Measurements from ENCODE around the gene SMG7. TPM values are rescaled to one million over a fixed set of nuclear protein-coding genes. Genes with fewer than 3 reads are reported as not detected.

The SMG7 gene
- total RNA-seq, 3 donors from 2014 or later (not counting 1 experiment from before 2014, with no cell fraction given): 56.5 to 78.5 (median 75.6) TPM

GRCh38 chr1:183578856-183579255 is 106.6 kb downstream of the SMG7 start:
- no peaks in the 10 kb centered on the region for H3K36me3 ChIP-seq (ENCODE audit: control insufficient read depth, insufficient read depth, low read length)
- no peak overlapping the region for H3K27ac ChIP-seq (ENCODE audit: low read length)
- Mint-ChIP-seq H3K9me3 (no peaks in the 10 kb centered on the region), H3K4me3 (no peak overlapping the region), H3K36me3 (no peaks in the 10 kb centered on the region), H3K4me1 (peaks cover 10% of the 10 kb centered on the region in 2 donors), H3K27me3 (ENCODE audit: low read depth in 2 of 2) (no peaks in the 10 kb centered on the region), H3K27ac (no peak overlapping the region)
- DNase-seq (no peak), ATAC-seq (no peak)
- no peaks in the 10 kb centered on the region for H3K9me3 ChIP-seq (ENCODE audit: control insufficient read depth, insufficient read depth, low read length)
- WGBS (ENCODE audit: insufficient coverage): 94% methylated on average over 2 of the region's 2 CpGs
- intact Hi-C loops (cut with micrococcal nuclease): no loop called here
- TF ChIP-seq CTCF (IDR thresholded peaks at IDR 0.05): no peak
- H3K27me3 ChIP-seq (ENCODE audit: control insufficient read depth, insufficient read depth, low read length): no peaks in the 10 kb centered on the region
- peaks cover 21% of the 10 kb centered on the region for H3K4me1 ChIP-seq (ENCODE audit: control insufficient read depth, insufficient read depth, low read length)
- no peak overlapping the region for H3K4me3 ChIP-seq (ENCODE audit: low read length)

- Histone ChIP-seq H3K9me3 (ENCODE audit: control insufficient read depth, insufficient read depth, low read length) (no peaks in the 10 kb centered on the region), H3K27ac (ENCODE audit: low read length) (no peak overlapping the region), H3K4me3 (ENCODE audit: low read length) (no peak overlapping the region), H3K4me1 (ENCODE audit: control insufficient read depth, insufficient read depth, low read length) (peaks cover 21% of the 10 kb centered on the region), H3K36me3 (ENCODE audit: control insufficient read depth, insufficient read depth, low read length) (no peaks in the 10 kb centered on the region), H3K27me3 (ENCODE audit: control insufficient read depth, insufficient read depth, low read length) (no peaks in the 10 kb centered on the region)
- WGBS (ENCODE audit: insufficient coverage): 12% methylated on average over 8 of the region's 8 CpGs
- peak; percentile 47 to 76 (median 53) for ATAC-seq
- peaks cover 10% of the 10 kb centered on the region in 2 donors for H3K4me1 Mint-ChIP-seq
- no peaks in the 10 kb centered on the region for H3K9me3 Mint-ChIP-seq
- intact Hi-C loops (cut with micrococcal nuclease): no loop called here
- H3K4me3 Mint-ChIP-seq: peak overlapping the region; percentile 31
- peak in 1 of 2 donors; percentile 28 for DNase-seq
- peak overlapping the region in 1 of 2 donors; percentile 35 for H3K27ac Mint-ChIP-seq
- H3K36me3 Mint-ChIP-seq: no peaks in the 10 kb centered on the region
- H3K27me3 Mint-ChIP-seq (ENCODE audit: low read depth in 2 of 2): no peaks in the 10 kb centered on the region
- no peak for TF ChIP-seq CTCF (IDR thresholded peaks at IDR 0.05)
These were observed 108.0 kb downstream of the SMG7 start for GRCh38 chr1:183580281-183580682.

- intact Hi-C loops (cut with micrococcal nuclease): no loop called here
- Mint-ChIP-seq H3K27ac (no peak overlapping the region), H3K27me3 (ENCODE audit: low read depth in 2 of 2) (no peaks in the 10 kb centered on the region), H3K4me3 (no peak overlapping the region), H3K4me1 (peaks cover 10% of the 10 kb centered on the region in 2 donors), H3K36me3 (no peaks in the 10 kb centered on the region), H3K9me3 (no peaks in the 10 kb centered on the region)
- no peaks in the 10 kb centered on the region for H3K36me3 ChIP-seq (ENCODE audit: control insufficient read depth, insufficient read depth, low read length)
- DNase-seq: no peak
- 92% methylated on average over 12 of the region's 12 CpGs for WGBS (ENCODE audit: insufficient coverage)
- peaks cover 21% of the 10 kb centered on the region for H3K4me1 ChIP-seq (ENCODE audit: control insufficient read depth, insufficient read depth, low read length)
- no peak overlapping the region for H3K27ac ChIP-seq (ENCODE audit: low read length)
- no peak for ATAC-seq
- TF ChIP-seq CTCF (IDR thresholded peaks at IDR 0.05): no peak
- H3K27me3 ChIP-seq (ENCODE audit: control insufficient read depth, insufficient read depth, low read length): no peaks in the 10 kb centered on the region
- H3K4me3 ChIP-seq (ENCODE audit: low read length): no peak overlapping the region
- H3K9me3 ChIP-seq (ENCODE audit: control insufficient read depth, insufficient read depth, low read length): no peaks in the 10 kb centered on the region
These were observed 109.9 kb downstream of the SMG7 start for GRCh38 chr1:183582021-183582713.

- no peaks in the 10 kb centered on the region for H3K27me3 Mint-ChIP-seq (ENCODE audit: low read depth in 2 of 2)
- no peaks in the 10 kb centered on the region for H3K27me3 ChIP-seq (ENCODE audit: control insufficient read depth, insufficient read depth, low read length)
- H3K27ac ChIP-seq (ENCODE audit: low read length): no peak overlapping the region
- H3K9me3 ChIP-seq (ENCODE audit: control insufficient read depth, insufficient read depth, low read length): no peaks in the 10 kb centered on the region
- H3K27ac Mint-ChIP-seq: no peak overlapping the region
- no peaks in the 10 kb centered on the region for H3K36me3 Mint-ChIP-seq
- no peak for DNase-seq
- H3K9me3 Mint-ChIP-seq: no peaks in the 10 kb centered on the region
- WGBS (ENCODE audit: insufficient coverage): 72% methylated on average over 5 of the region's 6 CpGs
- intact Hi-C loops (cut with micrococcal nuclease): no loop called here
- H3K36me3 ChIP-seq (ENCODE audit: control insufficient read depth, insufficient read depth, low read length): no peaks in the 10 kb centered on the region
- no peak overlapping the region for H3K4me3 Mint-ChIP-seq
- H3K4me3 ChIP-seq (ENCODE audit: low read length): no peak overlapping the region
- no peak for TF ChIP-seq CTCF (IDR thresholded peaks at IDR 0.05)
- peaks cover 20% of the 10 kb centered on the region for H3K4me1 ChIP-seq (ENCODE audit: control insufficient read depth, insufficient read depth, low read length)
- H3K4me1 Mint-ChIP-seq: peaks cover 10% of the 10 kb centered on the region in 2 donors
- peak in 1 of 3 donors; percentile 32 for ATAC-seq
These were observed 111.2 kb downstream of the SMG7 start for GRCh38 chr1:183583466-183583865.
